ENCODE measurements around the gene CTRL.

Gene CTRL

GRCh38 chr16:67963292-67963661, 31.6 kb upstream of the CTRL start:
- no peak for DNase-seq (ENCODE audit: low read depth)

- no peak for DNase-seq (ENCODE audit: low read depth)
These were observed 30.5 kb upstream of the CTRL start for GRCh38 chr16:67962135-67962534.

GRCh38 chr16:67961551-67961957, 29.9 kb upstream of the CTRL start:
- DNase-seq (ENCODE audit: low read depth), result no peak

GRCh38 chr16:67959536-67960329, 28.1 kb upstream of the CTRL start:
- no peak for DNase-seq (ENCODE audit: low read depth)

- no peak for DNase-seq (ENCODE audit: low read depth)
These were observed 26.0 kb upstream of the CTRL start for GRCh38 chr16:67957622-67958021.

GRCh38 chr16:67954421-67955196, 22.9 kb upstream of the CTRL start:
- DNase-seq (ENCODE audit: low read depth), result no peak

GRCh38 chr16:67953641-67954375, 22.1 kb upstream of the CTRL start:
- no peak for DNase-seq (ENCODE audit: low read depth)

DNA sequence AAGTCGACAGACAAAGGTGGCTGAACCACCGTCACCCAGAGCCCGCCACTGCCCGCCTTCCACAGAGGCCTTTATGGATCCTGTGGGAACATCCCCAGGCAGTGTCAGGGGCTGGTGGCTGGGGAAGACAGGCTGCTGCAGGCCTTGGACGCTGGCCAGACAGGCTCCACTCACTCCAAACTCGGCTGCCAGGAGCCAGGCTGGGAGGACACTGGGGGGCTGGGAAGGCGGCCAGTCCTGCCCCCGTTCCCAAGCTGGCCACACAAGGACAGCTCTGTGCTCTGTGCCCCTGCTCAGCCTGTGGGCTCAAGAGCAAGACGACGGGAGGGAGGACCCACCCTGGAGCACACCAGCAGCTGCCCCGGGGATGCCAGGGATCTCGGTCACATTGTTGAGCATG, 19.8 kb upstream of the CTRL start:
- DNase-seq (ENCODE audit: low read depth), result no peak

- no peak for DNase-seq (ENCODE audit: low read depth)
These were observed 18.7 kb upstream of the CTRL start for GRCh38 chr16:67950335-67950843.

DNA sequence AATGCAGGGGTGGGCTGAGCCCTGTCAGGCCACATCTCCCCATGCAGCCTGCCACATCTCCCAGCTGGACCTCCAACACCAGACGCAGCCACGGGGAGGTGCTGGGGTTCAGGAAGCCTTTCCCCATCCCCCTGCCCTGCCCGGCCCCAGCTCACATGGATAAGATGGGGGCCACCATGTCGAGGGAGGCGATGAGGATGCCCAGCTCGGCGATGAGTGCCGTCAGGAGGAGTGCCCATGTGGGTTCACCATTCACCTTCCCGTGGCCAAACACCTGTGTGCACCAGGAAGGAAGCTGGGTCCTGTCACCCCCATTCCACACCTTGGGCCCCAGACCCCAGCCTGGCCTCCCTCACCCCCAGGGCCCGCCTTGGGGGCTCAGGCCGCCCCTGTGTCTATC, 18.0 kb upstream of the CTRL start:
- no peak for DNase-seq (ENCODE audit: low read depth)

DNA sequence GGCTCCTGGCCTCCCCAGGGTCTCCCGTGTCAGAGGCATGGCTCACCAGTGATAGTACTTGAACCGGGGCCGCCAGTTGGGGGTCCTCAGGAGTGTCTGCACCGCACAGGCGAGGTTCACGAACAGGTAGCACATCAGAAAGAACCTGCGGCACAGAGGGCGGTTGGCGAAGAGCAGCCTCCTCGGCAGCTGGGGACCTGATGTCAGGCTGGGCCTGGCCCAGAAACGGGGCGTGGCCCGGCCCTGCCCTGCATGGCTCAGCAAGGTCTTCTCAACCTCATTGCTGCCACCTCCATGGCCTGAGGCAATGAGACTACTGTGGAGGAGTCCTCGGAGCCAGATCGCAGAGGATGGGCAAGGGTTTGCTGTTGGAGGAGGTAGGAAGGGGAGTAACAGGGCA, 16.4 kb upstream of the CTRL start:
- no peak for DNase-seq (ENCODE audit: low read depth)

- no peak for DNase-seq (ENCODE audit: low read depth)
These were observed 15.4 kb upstream of the CTRL start for GRCh38 chr16:67946966-67947558.

- DNase-seq (ENCODE audit: low read depth), result no peak
These were observed 14.5 kb upstream of the CTRL start for GRCh38 chr16:67946128-67946569.

- no peak for DNase-seq (ENCODE audit: low read depth)
These were observed 13.8 kb upstream of the CTRL start for GRCh38 chr16:67945392-67945933.

DNA sequence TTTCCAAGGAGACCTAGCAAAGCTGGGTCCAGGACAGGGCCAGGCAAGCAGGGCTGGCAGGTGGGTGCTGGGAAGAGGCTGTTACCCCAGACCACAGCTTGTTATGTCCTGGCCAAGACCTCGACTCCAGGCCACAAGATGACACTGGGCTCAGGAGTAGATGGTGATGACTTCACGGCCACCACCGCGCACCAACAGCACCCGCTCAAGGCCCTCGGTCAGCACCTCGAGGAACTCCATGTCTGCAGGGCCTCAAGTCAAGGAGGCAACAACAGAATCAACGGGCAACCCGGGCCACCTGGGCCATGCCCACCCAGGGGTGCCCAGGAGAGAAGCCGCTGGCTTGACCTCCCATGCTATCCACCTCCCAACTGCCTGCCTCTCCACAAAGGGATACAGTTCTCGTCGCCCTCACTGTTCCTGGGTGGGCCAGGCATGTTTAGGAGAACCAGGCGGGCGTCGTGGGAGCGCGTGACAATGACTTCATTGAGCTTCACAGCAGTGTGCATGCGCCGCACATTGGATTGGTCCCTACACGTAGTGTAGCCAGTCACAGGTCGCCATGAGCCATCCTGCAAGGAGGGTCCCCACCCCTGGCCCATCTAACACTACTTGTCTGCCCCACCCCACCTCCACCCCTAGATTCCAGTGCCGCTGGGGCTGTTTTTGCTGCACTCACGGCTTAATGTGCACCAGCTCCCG, 13.2 kb upstream of the CTRL start:
- DNase-seq (ENCODE audit: low read depth), result no peak

DNA sequence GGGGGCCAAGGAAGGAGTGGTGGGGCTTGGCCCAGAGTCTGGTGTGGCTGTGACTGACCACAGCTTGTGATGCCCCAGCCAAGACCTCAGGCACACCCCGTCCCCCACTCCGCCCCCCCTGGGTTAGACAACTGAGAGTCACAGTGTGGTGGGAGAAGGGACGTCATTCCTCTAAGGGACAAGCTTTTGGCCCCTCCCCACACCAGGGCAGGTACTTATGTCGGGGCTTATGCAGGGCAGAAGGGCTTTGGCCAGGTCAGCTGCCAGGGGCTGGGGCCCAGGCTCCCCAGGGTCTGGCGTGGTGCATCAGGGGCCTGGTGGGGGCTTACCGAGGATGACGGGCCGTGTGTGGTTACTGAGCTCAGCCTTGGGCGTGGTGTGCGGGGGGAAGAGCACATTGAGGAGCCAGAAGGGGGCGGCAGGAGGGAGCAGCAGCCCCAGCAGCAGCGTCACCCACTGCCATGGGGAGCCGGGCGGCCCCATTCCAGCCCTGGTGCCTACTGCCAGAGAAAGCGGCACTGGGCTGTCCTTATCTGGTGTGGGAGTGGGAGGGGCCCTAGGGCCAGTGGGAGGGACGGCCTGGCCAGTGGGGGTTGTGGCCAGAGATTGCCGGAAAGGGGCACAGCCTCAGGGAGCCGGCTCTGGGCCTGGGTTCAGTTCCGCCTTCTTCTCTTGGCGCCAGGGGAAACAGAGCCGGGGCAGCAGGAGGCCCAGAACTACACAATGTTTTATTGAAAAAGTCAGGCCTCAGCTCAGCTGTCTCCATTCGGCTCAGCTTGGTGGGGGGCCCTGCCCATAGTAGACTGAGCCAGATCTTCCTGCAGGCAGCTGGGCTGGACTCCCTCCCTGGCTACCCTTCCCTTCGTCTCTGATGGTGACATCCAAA, 12.2 kb upstream of the CTRL start, which contains the start of gene LCAT:
LCAT (minus strand) TSS at position 502 of the 886 bp plus-strand sequence; CDS start at position 483, 19 bp downstream.
- DNase-seq (ENCODE audit: low read depth), result no peak

- DNase-seq (ENCODE audit: low read depth), result no peak
These were observed 11.6 kb upstream of the CTRL start for GRCh38 chr16:67943256-67943618.

DNA sequence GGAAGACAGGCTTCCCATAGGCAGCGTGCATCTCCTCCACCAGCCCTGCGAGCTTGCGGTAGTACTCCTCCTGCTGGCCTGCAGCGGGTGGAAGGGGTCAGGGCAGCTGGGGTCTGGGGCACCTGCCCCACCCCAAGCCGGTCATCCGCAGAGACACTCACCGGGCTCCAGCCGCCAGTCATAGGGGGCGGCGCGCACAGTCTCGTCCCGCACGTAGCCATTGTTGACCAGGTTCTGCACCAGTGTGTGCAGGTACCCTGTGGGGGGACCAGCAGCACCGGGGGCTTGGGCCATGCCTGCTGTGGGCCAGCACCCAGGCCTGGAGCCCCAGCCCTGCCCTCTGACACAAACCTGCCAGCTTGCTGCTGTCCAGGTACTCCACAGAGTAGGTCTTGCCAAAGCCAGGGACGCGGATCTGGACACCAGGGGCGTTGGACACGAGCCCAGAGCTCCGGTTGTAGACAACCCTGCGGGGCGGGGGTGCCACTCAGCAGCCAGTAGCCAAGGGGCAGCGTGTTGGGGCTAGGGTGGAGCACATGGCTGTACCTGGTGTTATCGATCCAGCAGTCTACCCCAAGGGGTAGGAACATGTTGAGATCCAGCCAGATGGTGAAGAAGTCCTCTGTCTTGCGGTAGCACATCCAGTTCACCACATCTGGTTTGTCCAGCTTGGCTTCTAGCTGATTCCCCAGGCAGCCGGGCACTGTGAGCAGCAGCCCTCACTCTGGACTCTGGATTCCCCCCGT, 11.0 kb upstream of the CTRL start:
- no peak for DNase-seq (ENCODE audit: low read depth)

- DNase-seq (ENCODE audit: low read depth), result no peak
These were observed 10.5 kb upstream of the CTRL start for GRCh38 chr16:67942200-67942509.
